Upper lobe of left lung (tissue), 4 donors: Measurements from ENCODE around the gene LRP5.

Experiments used
- CTCF ChIP-seq, 6 experiments: fragments of 450-650 bp in 4 of 6; fragments of 200-600 bp in 2 of 6; sonication (generic) in 2 of 6; IDR thresholded peaks; one replicate each; pipeline ENCODE4 v1.5.1; 2016 to 2019; ENCODE audit warnings: antibody characterized with exemption in 6 of 6
- EP300 ChIP-seq, 4 donors: sonication (generic); formaldehyde crosslinking; IDR thresholded peaks; one replicate each; pipeline ENCODE4 v1.5.1; 2017; ENCODE audit warnings: antibody characterized with exemption in 4 of 4, control low read depth in 2 of 4
- POLR2A ChIP-seq, 4 donors: fragments of 450-650 bp; IDR thresholded peaks; one replicate each; pipeline ENCODE4 v1.5.1; 2016 to 2017; ENCODE audit warnings: antibody characterized with exemption in 4 of 4, mild to moderate bottlenecking in 2 of 4
- POLR2AphosphoS5 ChIP-seq, 2 donors: sonication (generic); formaldehyde crosslinking; IDR thresholded peaks; one replicate each; pipeline ENCODE4 v1.5.1; 2017; ENCODE audit warnings: antibody characterized with exemption in 2 of 2

DNA sequence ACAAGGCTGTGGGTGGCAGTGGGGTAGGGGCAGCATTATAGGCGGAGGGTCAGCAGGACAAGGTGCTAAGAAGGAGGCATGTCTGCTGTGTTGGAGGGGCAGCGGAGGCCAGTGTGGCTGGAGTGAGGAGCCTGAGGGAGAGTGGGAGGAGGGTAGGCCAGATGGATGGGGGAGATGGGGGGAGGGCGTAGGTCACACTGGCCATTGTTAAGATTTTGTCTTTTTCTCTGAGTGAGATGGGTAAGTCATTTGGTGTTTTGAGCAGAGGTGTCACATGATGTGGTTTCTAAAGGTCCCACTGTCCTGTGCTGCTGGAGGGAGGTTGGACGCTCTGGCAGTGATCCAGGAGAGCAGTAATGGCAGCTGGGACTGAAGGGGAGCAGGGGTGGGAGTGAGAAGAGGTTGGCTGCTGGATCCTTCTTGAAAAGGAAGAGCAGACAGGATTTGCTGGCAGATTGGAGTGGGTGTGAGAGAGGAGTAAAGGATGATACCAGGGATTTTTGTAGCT is 158.0 kb downstream of the LRP5 start:
- TF ChIP-seq POLR2A (IDR thresholded peaks at IDR 0.05): no peak
- TF ChIP-seq CTCF (IDR thresholded peaks at IDR 0.05): no peak
- TF ChIP-seq POLR2AphosphoS5 (IDR thresholded peaks at IDR 0.05): no peak
- no peak for TF ChIP-seq EP300 (IDR thresholded peaks at IDR 0.05)
